HG03571 (cell line): ENCODE data around the gene AIP.
A peak's percentile ranks its signal among the peaks of the same experiment; 100 is the strongest.

Experiments
- ATAC-seq: cut with Tn5 transposase; IDR thresholded peaks from one replicate; pipeline ENCODE4 v1.9.1; 2021; ENCODE audit not compliant: unreplicated experiment

Gene AIP

GRCh38 chr11:67482827-67483798 lies at the start of gene AIP:
AIP (plus strand) TSS chr11:67483026; CDS start chr11:67483159, 133 bp downstream.
- ATAC-seq, result peak; percentile 64

- ATAC-seq, result no peak
Measured at GRCh38 chr11:67433536-67434394, 49.1 kb upstream of the AIP start.

GRCh38 chr11:67434395-67434881 lies 48.4 kb upstream of the AIP start:
- no peak for ATAC-seq

GRCh38 chr11:67435031-67435726 lies 47.6 kb upstream of the AIP start:
- no peak for ATAC-seq

- peak; percentile 2 for ATAC-seq
Measured at GRCh38 chr11:67435727-67436458, 46.9 kb upstream of the AIP start.

- peak; percentile 31 for ATAC-seq
Measured at GRCh38 chr11:67436459-67437081, 46.3 kb upstream of the AIP start.

GRCh38 chr11:67437082-67437808 lies 45.6 kb upstream of the AIP start, which contains the start of gene PTPRCAP:
PTPRCAP (minus strand) TSS chr11:67437682; CDS start chr11:67437619, 63 bp downstream.
- no peak for ATAC-seq

- no peak for ATAC-seq
Measured at GRCh38 chr11:67437809-67438157, 45.0 kb upstream of the AIP start.

- ATAC-seq, result no peak
Measured at GRCh38 chr11:67438158-67438902, 44.5 kb upstream of the AIP start.

- ATAC-seq, result no peak
Measured at GRCh38 chr11:67439321-67440228, 43.3 kb upstream of the AIP start.

GRCh38 chr11:67440229-67441097 lies 42.4 kb upstream of the AIP start:
- ATAC-seq, result no peak

GRCh38 chr11:67441098-67441563 lies 41.7 kb upstream of the AIP start:
- ATAC-seq, result no peak

GRCh38 chr11:67441731-67442351 lies 41.0 kb upstream of the AIP start:
- ATAC-seq, result no peak

GRCh38 chr11:67442504-67443404 lies 40.1 kb upstream of the AIP start:
- ATAC-seq, result no peak

GRCh38 chr11:67445515-67445914 lies 37.3 kb upstream of the AIP start:
- no peak for ATAC-seq
